Activated T-cell treated with anti-CD3 and anti-CD28 coated beads, Interleukin-2, amount 50 U/mL, for 72 hours (primary cell): Measurements from ENCODE around the gene NECTIN4. TPM values are rescaled to one million over a fixed set of nuclear protein-coding genes. Genes with fewer than 3 reads are reported as not detected.

ENCODE experiments used
- total RNA-seq, 2 donors: library from RNA; stranded (reverse); gene quantifications; one replicate each; pipeline ENCODE4 v1.2.3, GENCODE V29; 2022

Gene NECTIN4
- total RNA-seq, 2 donors from 2014 or later, result 0.31 TPM; not detected in 1

Other genes with a start within 250 kb of the NECTIN4 start
- 1 to 10 TPM in 1 of 2 donors, under 1 TPM in 1; 0.91 to 1.4 TPM for gene CD244, start 226.7 kb downstream of the NECTIN4 start, total RNA-seq
- gene ITLN1, start 204.4 kb downstream of the NECTIN4 start, total RNA-seq, result not detected
- not detected for gene ITLN2, start 134.7 kb downstream of the NECTIN4 start, total RNA-seq
- gene F11R, start 68.4 kb downstream of the NECTIN4 start, total RNA-seq, result 10 to 100 TPM; 38.2 to 38.8 TPM
- gene TSTD1, start 50.6 kb downstream of the NECTIN4 start, total RNA-seq, result 10 to 100 TPM; 46.3 to 78.0 TPM
- 10 to 100 TPM; 52.3 to 57.5 TPM for gene USF1, start 43.6 kb downstream of the NECTIN4 start, total RNA-seq
- gene ARHGAP30, start 19.7 kb downstream of the NECTIN4 start, total RNA-seq, result 100 to 1,000 TPM; 192 to 198 TPM
- 1 to 10 TPM; 5.7 to 7.1 TPM for gene KLHDC9, start 8.8 kb upstream of the NECTIN4 start, total RNA-seq
- 100 to 1,000 TPM; 117 to 122 TPM for gene PFDN2, start 28.5 kb upstream of the NECTIN4 start, total RNA-seq
- 10 to 100 TPM; 82.0 to 87.2 TPM for gene NIT1, start 28.5 kb upstream of the NECTIN4 start, total RNA-seq
- gene DEDD, start 43.1 kb upstream of the NECTIN4 start, total RNA-seq, result 10 to 100 TPM; 49.8 to 51.3 TPM
- 10 to 100 TPM; 91.4 to 97.9 TPM for gene UFC1, start 64.4 kb upstream of the NECTIN4 start, total RNA-seq
- 10 to 100 TPM; 36.0 to 46.4 TPM for gene USP21, start 69.9 kb upstream of the NECTIN4 start, total RNA-seq
- 10 to 100 TPM; 35.3 to 45.9 TPM for gene PPOX, start 76.9 kb upstream of the NECTIN4 start, total RNA-seq
- 10 to 100 TPM; 55.9 to 56.5 TPM for gene B4GALT3, start 87.9 kb upstream of the NECTIN4 start, total RNA-seq
- 1 to 10 TPM; 4.0 to 7.7 TPM for gene ADAMTS4, start 109.5 kb upstream of the NECTIN4 start, total RNA-seq
- gene NDUFS2, start 112.8 kb upstream of the NECTIN4 start, total RNA-seq, result 100 to 1,000 TPM; 108 to 114 TPM
- gene FCER1G, start 125.7 kb upstream of the NECTIN4 start, total RNA-seq, result 1 to 10 TPM; 1.8 to 3.7 TPM
- gene APOA2, start 134.1 kb upstream of the NECTIN4 start, total RNA-seq, result not detected
- gene TOMM40L, start 136.5 kb upstream of the NECTIN4 start, total RNA-seq, result 10 to 100 TPM; 10.3 to 14.6 TPM
- gene NR1I3, start 148.6 kb upstream of the NECTIN4 start, total RNA-seq, result not detected
- gene PCP4L1, start 169.2 kb upstream of the NECTIN4 start, total RNA-seq, result 1 to 10 TPM in 1 of 2 donors, under 1 TPM in 1; 0.55 to 1.2 TPM
- 1 to 10 TPM; 5.5 to 8.5 TPM for gene MPZ, start 220.4 kb upstream of the NECTIN4 start, total RNA-seq
- gene SDHC, start 224.8 kb upstream of the NECTIN4 start, total RNA-seq, result 100 to 1,000 TPM; 140 to 141 TPM